Activated CD4-positive, alpha-beta T cell treated with anti-CD3 and anti-CD28 coated beads, Interleukin-2, amount 50 U/mL, for 24 hours (primary cell): ENCODE measurements around the gene TCL1A.
"Not testable (repeated sequence)": the region's sequence is repeated elsewhere in the genome, so short reads cannot be mapped to it uniquely, and the experiment has no call there.

Source experiments
- DNase-seq, 2 donors: peaks; one replicate each; pipeline ENCODE4 v3.0.0-alpha.2; 2020; ENCODE audit warnings: low read depth in 1 of 2, low spot score in 1 of 2

TCL1A gene

GRCh38 chr14:95679148-95679815 is 34.6 kb downstream of the TCL1A start:
- no peak for DNase-seq

DNA sequence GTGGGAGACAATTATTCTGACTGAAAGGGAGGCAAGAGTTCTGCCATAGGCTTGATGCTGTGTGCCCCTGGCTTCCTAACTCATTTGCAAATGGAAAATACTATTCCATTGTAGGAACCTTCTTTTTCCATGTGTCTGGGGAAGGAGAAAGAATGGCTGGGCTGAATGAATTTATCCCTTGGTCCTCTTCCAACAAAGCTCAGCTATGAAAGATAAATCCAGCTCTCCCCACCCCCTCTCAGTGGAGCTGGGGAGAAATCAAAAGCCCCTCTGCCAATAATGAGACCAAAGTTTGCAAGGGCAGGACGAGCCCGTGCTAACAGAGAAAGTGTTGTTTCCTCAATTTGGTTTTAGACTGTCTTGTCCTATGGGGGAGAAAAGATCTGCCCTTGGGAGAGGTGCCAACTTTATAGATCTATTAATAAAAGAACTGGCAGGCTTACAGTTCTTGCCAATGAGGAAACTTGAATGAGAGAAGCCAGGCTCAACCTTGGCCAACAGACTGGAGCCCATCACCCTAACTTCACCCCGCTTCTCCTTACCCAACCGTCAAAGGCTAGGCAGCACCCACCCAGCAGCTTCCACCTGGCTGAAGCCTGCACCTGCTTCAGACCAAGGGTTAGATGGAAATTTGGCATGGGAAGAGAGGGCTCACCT is 36.6 kb downstream of the TCL1A start:
- no peak for DNase-seq

DNA sequence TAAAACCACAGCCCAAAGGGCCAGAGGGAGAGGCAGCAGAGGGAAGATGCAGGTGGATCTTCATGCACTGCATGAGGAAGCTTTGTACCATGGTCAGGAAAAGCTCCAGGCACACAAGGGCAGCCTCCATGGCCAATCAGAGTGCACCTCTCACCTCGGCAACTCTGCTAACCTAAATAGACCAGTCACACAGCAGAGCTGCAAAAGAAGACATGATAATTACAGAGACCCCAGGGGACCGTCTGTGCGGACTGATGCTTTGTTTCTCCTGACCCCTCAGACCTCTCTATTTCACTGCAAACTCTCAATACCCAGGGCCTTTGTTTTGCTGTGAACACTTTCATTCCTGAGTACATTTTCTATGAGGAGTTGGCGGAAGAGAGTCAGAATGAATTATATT is 38.4 kb downstream of the TCL1A start:
- no peak for DNase-seq

DNA sequence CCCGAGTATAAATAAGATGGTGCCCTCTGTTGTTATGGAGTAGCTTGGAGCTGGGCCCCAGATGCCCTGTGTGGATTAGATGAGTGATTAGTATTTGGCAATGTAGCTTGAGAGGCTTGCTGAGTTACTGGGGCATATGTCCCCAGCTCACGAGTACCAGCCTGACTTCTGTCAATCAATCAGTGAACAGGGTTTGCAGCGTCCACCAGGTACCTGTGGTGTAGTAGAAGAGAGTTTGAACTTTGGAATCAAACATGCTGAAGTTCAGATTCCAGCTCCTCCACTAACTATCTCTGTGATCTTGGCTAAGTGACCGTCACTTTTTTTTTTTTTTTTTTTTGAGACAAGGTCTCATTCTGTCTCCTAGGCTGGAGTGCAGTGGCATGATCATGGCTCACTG is 39.3 kb downstream of the TCL1A start:
- DNase-seq, result no peak

GRCh38 chr14:95668235-95668772 is 45.6 kb downstream of the TCL1A start:
- DNase-seq, result no peak

DNA sequence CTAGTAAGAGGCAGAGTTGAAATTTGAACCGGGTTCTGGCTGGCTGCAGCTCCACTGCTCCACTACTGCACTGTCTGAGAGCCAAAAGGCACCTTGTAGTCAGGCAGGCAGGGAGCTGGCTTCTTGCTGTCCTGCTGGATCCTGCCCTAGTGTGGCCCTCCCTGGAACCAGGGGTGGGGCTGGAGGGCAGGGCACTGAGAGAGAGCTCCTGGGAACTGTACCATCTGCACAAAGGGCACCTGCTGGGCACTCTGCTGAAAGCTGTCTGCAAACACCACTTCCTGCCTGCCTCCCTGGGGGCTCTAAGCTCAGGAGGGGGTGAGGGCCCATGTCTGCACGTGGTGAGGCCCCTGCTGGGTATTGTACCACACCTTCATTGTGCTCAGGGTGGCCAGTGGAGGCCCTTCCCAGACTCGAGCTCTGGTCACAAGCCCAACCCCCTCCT is 46.7 kb downstream of the TCL1A start:
- DNase-seq, result no peak

- DNase-seq, result no peak
These were observed 47.5 kb downstream of the TCL1A start for GRCh38 chr14:95666450-95666849.

- DNase-seq, result not testable (repeated sequence)
These were observed 48.4 kb downstream of the TCL1A start for GRCh38 chr14:95665530-95665929.

DNA sequence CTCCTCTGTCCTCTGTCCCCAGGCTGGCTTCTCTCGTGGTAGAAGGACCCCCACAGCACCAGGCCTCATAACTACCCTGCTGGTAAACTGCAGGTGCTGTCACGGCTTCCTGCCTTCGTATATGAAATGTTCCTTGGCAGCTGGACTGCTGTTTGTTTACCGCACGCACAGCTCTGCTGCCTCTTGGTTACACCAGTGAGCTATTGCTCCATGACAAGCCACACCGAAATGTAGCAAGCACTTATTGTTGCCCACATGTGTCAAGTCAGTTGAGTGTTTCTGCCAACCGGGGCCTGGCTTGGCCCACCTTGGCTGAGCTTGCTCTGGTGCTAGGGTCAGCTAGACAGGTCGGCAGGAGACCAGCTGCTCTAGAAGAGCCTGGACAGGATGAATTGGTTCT is 49.4 kb downstream of the TCL1A start:
- DNase-seq, result no peak

DNA sequence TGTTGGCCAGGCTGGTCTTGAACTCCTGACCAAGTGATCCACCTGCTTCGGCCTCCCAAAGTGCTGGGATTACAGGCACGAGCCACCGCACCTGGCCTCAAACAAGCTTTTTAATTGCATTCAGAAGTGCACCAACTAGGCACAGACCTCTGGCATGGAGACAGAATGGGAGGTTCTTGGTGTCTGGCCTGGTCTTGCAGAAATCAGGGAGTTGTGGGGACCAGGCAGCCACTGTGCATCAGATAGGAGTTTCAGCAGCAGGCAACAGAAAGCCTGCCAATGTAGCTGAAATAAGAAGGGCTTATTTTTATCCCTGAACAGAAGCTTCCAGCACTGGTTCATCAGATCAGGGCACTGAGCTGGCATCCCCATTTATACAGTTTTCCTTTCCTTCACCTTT is 49.9 kb downstream of the TCL1A start:
- no peak for DNase-seq

DNA sequence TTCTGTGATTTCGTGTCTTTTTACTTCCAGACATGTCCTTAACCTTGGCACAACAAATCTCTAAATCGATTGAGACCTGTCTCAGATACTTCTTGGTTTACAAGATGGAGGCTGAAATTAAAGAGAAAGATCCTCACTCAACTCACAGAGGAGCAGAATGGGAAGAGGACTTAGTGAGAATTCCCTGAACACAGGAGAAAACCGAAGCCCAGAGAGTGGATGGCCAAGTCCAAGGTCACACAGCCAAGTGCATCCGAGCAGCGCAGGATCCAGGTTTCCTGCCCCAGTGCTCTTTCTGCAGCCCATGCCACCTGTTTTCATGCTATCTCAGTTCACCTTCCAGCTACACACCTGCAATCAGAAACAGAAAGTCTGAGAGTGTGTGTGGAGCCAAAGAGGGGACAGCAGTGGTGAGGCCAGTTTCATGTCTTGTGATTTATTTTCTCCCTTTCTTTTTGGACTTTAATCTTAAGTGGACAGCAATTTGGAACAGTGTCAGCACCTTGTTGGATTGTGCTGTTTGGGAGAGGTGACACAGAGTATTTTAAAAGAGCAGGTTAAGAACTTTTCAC is 50.6 kb downstream of the TCL1A start:
- no peak for DNase-seq

DNA sequence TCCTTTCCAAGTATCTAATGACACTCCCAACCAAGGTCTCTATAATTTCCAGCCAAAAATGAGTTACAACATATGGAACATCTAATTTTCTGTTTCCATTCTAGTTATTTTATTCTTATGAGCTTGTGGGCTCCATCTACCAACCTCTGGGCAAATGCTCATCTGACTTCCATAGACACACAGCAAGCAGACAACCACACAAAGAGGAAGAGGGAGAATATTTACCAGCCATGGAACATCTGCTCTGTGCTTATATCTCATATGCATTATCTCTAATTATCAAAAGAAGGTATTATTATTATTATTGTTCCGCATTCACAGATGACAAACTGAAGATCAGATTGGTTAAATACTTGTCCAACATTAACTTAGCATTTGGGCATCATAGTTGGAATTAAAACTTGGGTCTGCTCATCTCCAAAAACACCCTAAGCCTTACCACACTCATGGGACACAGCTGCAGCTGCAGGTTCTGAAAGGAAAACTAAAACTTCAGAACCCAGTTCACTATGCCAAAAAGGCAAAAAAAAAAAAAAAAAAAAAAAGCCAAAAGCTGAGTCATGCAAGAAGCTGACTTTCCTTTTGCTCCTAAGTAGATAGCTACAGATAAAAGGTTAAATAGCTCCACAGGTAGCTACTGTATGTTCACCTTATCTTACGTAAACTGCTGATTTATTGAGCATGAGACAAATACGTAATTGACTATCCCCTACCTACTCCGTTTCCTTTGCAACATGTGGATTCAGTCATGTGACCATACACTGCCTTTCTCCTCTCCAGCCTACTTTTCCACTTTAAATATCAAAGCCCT is 51.3 kb downstream of the TCL1A start:
- DNase-seq, result no peak

DNA sequence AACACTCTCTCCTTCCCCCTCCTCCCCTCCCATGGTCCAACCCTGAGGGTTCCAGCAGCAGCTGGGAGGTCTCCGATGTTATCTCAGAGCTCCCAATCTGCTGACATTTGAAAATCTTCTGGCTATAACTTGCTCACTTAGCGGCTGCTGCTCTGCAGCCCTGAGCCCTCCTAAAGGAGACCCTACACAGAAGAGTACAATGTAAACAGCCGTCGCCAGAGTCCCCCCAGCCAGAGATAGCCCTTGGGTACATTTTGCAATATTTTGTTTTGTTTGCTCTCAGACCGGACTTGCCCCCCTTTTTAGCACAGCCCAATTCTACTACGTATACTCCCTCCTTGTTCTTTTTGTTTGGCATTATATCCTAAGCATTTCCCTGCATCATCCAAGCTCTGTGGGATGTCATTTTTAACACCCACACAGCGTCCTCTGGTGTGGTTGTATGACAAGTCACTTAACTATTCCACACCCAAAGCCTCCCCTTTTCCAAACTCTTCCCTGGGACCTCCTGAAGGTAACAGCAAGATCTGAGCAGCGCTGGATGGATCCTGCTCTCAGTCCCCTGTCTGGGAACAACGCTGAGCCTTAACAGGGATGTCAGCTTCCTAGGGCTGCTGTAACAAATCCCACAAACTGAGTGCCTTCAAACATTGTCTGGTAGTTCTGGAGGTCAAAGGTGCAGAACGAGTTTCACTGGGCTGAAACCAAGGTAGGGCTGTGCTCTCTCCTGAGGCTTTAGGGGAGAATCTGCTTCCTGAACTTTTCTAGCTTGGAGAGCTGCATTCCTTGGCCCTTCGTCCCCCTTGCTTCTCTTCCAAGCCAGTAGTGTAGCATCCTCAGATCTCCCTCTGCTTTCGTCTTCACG is 53.0 kb downstream of the TCL1A start:
- no peak for DNase-seq

DNA sequence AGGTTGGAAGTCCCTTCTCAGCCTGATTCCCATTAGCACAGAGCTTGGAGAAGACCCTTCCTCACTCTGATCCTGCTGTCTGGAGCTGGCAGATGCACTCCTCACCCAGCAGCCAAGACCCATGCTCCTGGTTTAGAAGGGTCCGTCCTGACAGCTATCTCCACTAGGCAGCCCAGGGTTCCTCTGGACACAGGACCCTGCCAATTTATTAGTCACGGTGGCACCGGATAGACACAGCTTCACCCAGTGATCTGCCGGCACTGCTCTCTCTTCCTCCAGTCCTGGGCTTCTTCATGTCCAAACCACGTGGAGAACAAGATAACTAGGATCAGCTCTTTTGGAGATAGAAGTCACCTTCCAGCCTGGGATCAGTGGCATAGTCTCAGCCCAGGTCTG is 53.9 kb downstream of the TCL1A start:
- no peak for DNase-seq
